22Rv1 (cell line): ENCODE results near the gene ZBTB5.

Source experiments
- H3K27ac ChIP-seq: fragments of 450-650 bp; 2 replicates; pipeline ENCODE4 v1.5.1; 2017
- CTCF ChIP-seq: fragments of 450-650 bp; IDR thresholded peaks from 2 replicates; pipeline ENCODE4 v1.5.1; 2017; ENCODE audit warnings: mild to moderate bottlenecking
- ZFX ChIP-seq: fragments of 450-650 bp; IDR thresholded peaks from 2 replicates; pipeline ENCODE4 v1.6.1; 2017; ENCODE audit warnings: antibody characterized with exemption, borderline replicate concordance

Gene ZBTB5

GRCh38 chr9:37395663-37396062, 69.6 kb downstream of the ZBTB5 start:
- H3K27ac ChIP-seq: no peak overlapping the region
- no peak for TF ChIP-seq CTCF
- no peak for TF ChIP-seq ZFX

- TF ChIP-seq CTCF (no peak), ZFX (no peak)
- no peak overlapping the region for H3K27ac ChIP-seq
These were observed 70.0 kb downstream of the ZBTB5 start for GRCh38 chr9:37395229-37395628.

- no peak for TF ChIP-seq ZFX
- TF ChIP-seq CTCF: no peak
- no peak overlapping the region for H3K27ac ChIP-seq
These were observed 73.0 kb downstream of the ZBTB5 start for GRCh38 chr9:37392272-37392671.

- no peak overlapping the region for H3K27ac ChIP-seq
- TF ChIP-seq CTCF (peak; percentile 84), ZFX (no peak)
These were observed 74.5 kb downstream of the ZBTB5 start for GRCh38 chr9:37390759-37391158.
